ENCODE data around the gene PQBP1.

PQBP1 gene

GRCh38 chrX:48914593-48915493, 17.1 kb downstream of the PQBP1 start:
- peaks cover 41% of the 10 kb centered on the region for H3K36me3 ChIP-seq (ENCODE audit: control insufficient read depth, insufficient read depth, low read length)
- H3K9me3 ChIP-seq (ENCODE audit: control insufficient read depth, insufficient read depth, low read length): peaks cover 3% of the 10 kb centered on the region
- H3K4me1 ChIP-seq (ENCODE audit: control insufficient read depth, insufficient read depth, low read length): peaks cover 2% of the 10 kb centered on the region
- peak overlapping the region; percentile 94 for H3K4me3 ChIP-seq (ENCODE audit: low read depth, low read length)
- H3K27me3 ChIP-seq (ENCODE audit: control insufficient read depth, insufficient read depth, low read length): no peaks in the 10 kb centered on the region
- H3K9ac ChIP-seq (ENCODE audit: low read depth, low read length): peak overlapping the region; percentile 29

- Histone ChIP-seq H3K4me3 (ENCODE audit: low read depth, low read length) (peak overlapping the region; percentile 94), H3K36me3 (ENCODE audit: control insufficient read depth, insufficient read depth, low read length) (peaks cover 41% of the 10 kb centered on the region), H3K4me1 (ENCODE audit: control insufficient read depth, insufficient read depth, low read length) (peaks cover 13% of the 10 kb centered on the region), H3K27me3 (ENCODE audit: control insufficient read depth, insufficient read depth, low read length) (no peaks in the 10 kb centered on the region), H3K9ac (ENCODE audit: low read depth, low read length) (peak overlapping the region; percentile 94), H3K9me3 (ENCODE audit: control insufficient read depth, insufficient read depth, low read length) (peaks cover 3% of the 10 kb centered on the region)
Observed at GRCh38 chrX:48917139-48918001, 19.6 kb downstream of the PQBP1 start.

- Histone ChIP-seq H3K9me3 (ENCODE audit: control insufficient read depth, insufficient read depth, low read length) (peaks cover 3% of the 10 kb centered on the region), H3K27me3 (ENCODE audit: control insufficient read depth, insufficient read depth, low read length) (no peaks in the 10 kb centered on the region), H3K9ac (ENCODE audit: low read depth, low read length) (peak overlapping the region; percentile 94), H3K36me3 (ENCODE audit: control insufficient read depth, insufficient read depth, low read length) (peaks cover 41% of the 10 kb centered on the region), H3K4me3 (ENCODE audit: low read depth, low read length) (peak overlapping the region; percentile 94), H3K4me1 (ENCODE audit: control insufficient read depth, insufficient read depth, low read length) (peaks cover 13% of the 10 kb centered on the region)
Observed at GRCh38 chrX:48918301-48918642, 20.5 kb downstream of the PQBP1 start.

- Histone ChIP-seq H3K9me3 (ENCODE audit: control insufficient read depth, insufficient read depth, low read length) (peaks cover 3% of the 10 kb centered on the region), H3K36me3 (ENCODE audit: control insufficient read depth, insufficient read depth, low read length) (peaks cover 42% of the 10 kb centered on the region), H3K27me3 (ENCODE audit: control insufficient read depth, insufficient read depth, low read length) (no peaks in the 10 kb centered on the region), H3K4me3 (ENCODE audit: low read depth, low read length) (peak within 1 kb of the TSS; percentile 94), H3K4me1 (ENCODE audit: control insufficient read depth, insufficient read depth, low read length) (peaks cover 13% of the 10 kb centered on the region), H3K9ac (ENCODE audit: low read depth, low read length) (peak within 1 kb of the TSS; percentile 94)
Observed at GRCh38 chrX:48918643-48919340, 21.1 kb downstream of the PQBP1 start, which contains the start of gene PIM2. Gene PIM2, minus strand, starts transcription at chrX:48919024. Its CDS starts 190 bp downstream, at chrX:48918834.

GRCh38 chrX:48919360-48919841, 21.7 kb downstream of the PQBP1 start:
- peaks cover 42% of the 10 kb centered on the region for H3K36me3 ChIP-seq (ENCODE audit: control insufficient read depth, insufficient read depth, low read length)
- H3K4me3 ChIP-seq (ENCODE audit: low read depth, low read length): peak overlapping the region; percentile 94
- peaks cover 3% of the 10 kb centered on the region for H3K9me3 ChIP-seq (ENCODE audit: control insufficient read depth, insufficient read depth, low read length)
- H3K4me1 ChIP-seq (ENCODE audit: control insufficient read depth, insufficient read depth, low read length): peaks cover 13% of the 10 kb centered on the region
- H3K27me3 ChIP-seq (ENCODE audit: control insufficient read depth, insufficient read depth, low read length): no peaks in the 10 kb centered on the region
- H3K9ac ChIP-seq (ENCODE audit: low read depth, low read length): peak overlapping the region; percentile 76

GRCh38 chrX:48919947-48920717, 22.4 kb downstream of the PQBP1 start:
- peak overlapping the region; percentile 94 for H3K4me3 ChIP-seq (ENCODE audit: low read depth, low read length)

GRCh38 chrX:48920718-48921104, 23.0 kb downstream of the PQBP1 start:
- Histone ChIP-seq H3K36me3 (ENCODE audit: control insufficient read depth, insufficient read depth, low read length) (peaks cover 36% of the 10 kb centered on the region), H3K27me3 (ENCODE audit: control insufficient read depth, insufficient read depth, low read length) (no peaks in the 10 kb centered on the region), H3K4me1 (ENCODE audit: control insufficient read depth, insufficient read depth, low read length) (peaks cover 15% of the 10 kb centered on the region), H3K4me3 (ENCODE audit: low read depth, low read length) (peak overlapping the region; percentile 94), H3K9ac (ENCODE audit: low read depth, low read length) (no peak overlapping the region), H3K9me3 (ENCODE audit: control insufficient read depth, insufficient read depth, low read length) (peaks cover 3% of the 10 kb centered on the region)

More at GRCh38 chrX:48919947-48920717, 22.4 kb downstream of the PQBP1 start:
- H3K4me1 ChIP-seq (ENCODE audit: control insufficient read depth, insufficient read depth, low read length): peaks cover 13% of the 10 kb centered on the region
- H3K36me3 ChIP-seq (ENCODE audit: control insufficient read depth, insufficient read depth, low read length): peaks cover 37% of the 10 kb centered on the region
- H3K9ac ChIP-seq (ENCODE audit: low read depth, low read length): peak overlapping the region; percentile 10
- peaks cover 3% of the 10 kb centered on the region for H3K9me3 ChIP-seq (ENCODE audit: control insufficient read depth, insufficient read depth, low read length)
- no peaks in the 10 kb centered on the region for H3K27me3 ChIP-seq (ENCODE audit: control insufficient read depth, insufficient read depth, low read length)

- Histone ChIP-seq H3K27me3 (ENCODE audit: control insufficient read depth, insufficient read depth, low read length) (no peaks in the 10 kb centered on the region), H3K9me3 (ENCODE audit: control insufficient read depth, insufficient read depth, low read length) (no peaks in the 10 kb centered on the region), H3K36me3 (ENCODE audit: control insufficient read depth, insufficient read depth, low read length) (peaks cover 22% of the 10 kb centered on the region), H3K9ac (ENCODE audit: low read depth, low read length) (no peak overlapping the region), H3K4me3 (ENCODE audit: low read depth, low read length) (no peak overlapping the region), H3K4me1 (ENCODE audit: control insufficient read depth, insufficient read depth, low read length) (peaks cover 20% of the 10 kb centered on the region)
Observed at GRCh38 chrX:48923771-48924170, 26.0 kb downstream of the PQBP1 start.

- Histone ChIP-seq H3K4me1 (ENCODE audit: control insufficient read depth, insufficient read depth, low read length) (peaks cover 20% of the 10 kb centered on the region), H3K4me3 (ENCODE audit: low read depth, low read length) (no peak overlapping the region), H3K9me3 (ENCODE audit: control insufficient read depth, insufficient read depth, low read length) (no peaks in the 10 kb centered on the region), H3K36me3 (ENCODE audit: control insufficient read depth, insufficient read depth, low read length) (peaks cover 22% of the 10 kb centered on the region), H3K27me3 (ENCODE audit: control insufficient read depth, insufficient read depth, low read length) (no peaks in the 10 kb centered on the region), H3K9ac (ENCODE audit: low read depth, low read length) (no peak overlapping the region)
Observed at GRCh38 chrX:48924270-48924669, 26.5 kb downstream of the PQBP1 start.

- no peaks in the 10 kb centered on the region for H3K9me3 ChIP-seq (ENCODE audit: control insufficient read depth, insufficient read depth, low read length)
- no peaks in the 10 kb centered on the region for H3K27me3 ChIP-seq (ENCODE audit: control insufficient read depth, insufficient read depth, low read length)
- peak overlapping the region; percentile 54 for H3K4me3 ChIP-seq (ENCODE audit: low read depth, low read length)
- no peak overlapping the region for H3K9ac ChIP-seq (ENCODE audit: low read depth, low read length)
- H3K36me3 ChIP-seq (ENCODE audit: control insufficient read depth, insufficient read depth, low read length): peaks cover 25% of the 10 kb centered on the region
- H3K4me1 ChIP-seq (ENCODE audit: control insufficient read depth, insufficient read depth, low read length): peaks cover 7% of the 10 kb centered on the region
Observed at GRCh38 chrX:48927123-48927522, 29.4 kb downstream of the PQBP1 start.

Data from iPS-15b (cell line).